A549 (cell line): ENCODE measurements around the gene ZDHHC23. TPM values are rescaled to one million over a fixed set of nuclear protein-coding genes. Genes with fewer than 3 reads are reported as not detected.

Source experiments
- ATAC-seq, 2 experiments: fragments of 200-7000 bp in 1 of 2; fragments of >200 bp in 1 of 2; cut with Nextera tagmentation in 1 of 2; cut with Tn5 transposase in 1 of 2; 3 replicates each; pipeline versions ENCODE4 v1.8.0 to v1.9.1; 2018 to 2020; ENCODE audit warnings: mild to moderate bottlenecking in 1 of 2, moderate library complexity in 1 of 2
- CTCF ChIA-PET: fragments of 300-600 bp; sonication (Branson Sonifier 250); formaldehyde crosslinking; extraction: SDS; loops from one replicate; lab custom pipeline; 2021; ENCODE audit warnings: antibody characterized with exemption, inconsistent platforms; lab: Yijun Ruan, JAX
- POLR2A ChIA-PET: fragments of 350-600 bp; formaldehyde crosslinking; extraction: SDS; loops from one replicate; lab custom pipeline; 2021; ENCODE audit warnings: antibody characterized with exemption, inconsistent platforms; lab: Yijun Ruan, JAX
- DNase-seq, 2 experiments: peaks; one replicate each; pipeline versions ENCODE4 v3.0.0 to v3.0.0-alpha.2; 2011 to 2016; ENCODE audit warnings: low read depth in 1 of 2, low spot score in 1 of 2
- FAIRE-seq: peaks from 2 replicates; lab custom pipeline; 2011; peaks lifted over from hg19 to GRCh38; lab: Jason Lieb, UNC
- H3K27ac ChIP-seq, 2 experiments: fragments of >200 bp; sonication (Bioruptor Twin); formaldehyde crosslinking; 3 replicates each; pipeline ENCODE4 v1.5.1; 2016 to 2017
- H3K4me1 ChIP-seq: fragments of >200 bp; sonication (Bioruptor Twin); formaldehyde crosslinking; 3 replicates; pipeline ENCODE4 v1.6.1; 2016
- H3K4me2 ChIP-seq: fragments of >200 bp; sonication (Bioruptor Twin); formaldehyde crosslinking; 3 replicates; pipeline ENCODE4 v1.6.1; 2016
- H3K4me3 ChIP-seq: fragments of >200 bp; sonication (Bioruptor Twin); formaldehyde crosslinking; 3 replicates; pipeline ENCODE4 v1.5.1; 2016
- H3K9me3 ChIP-seq: fragments of >200 bp; sonication (Bioruptor Twin); formaldehyde crosslinking; 3 replicates; pipeline ENCODE4 v1.6.1; 2016
- BHLHE40 ChIP-seq: IDR thresholded peaks from 2 replicates; pipeline ENCODE4 v1.6.1; 2012; ENCODE audit warnings: low read depth, low read length, inconsistent platforms
- CBX2 ChIP-seq: fragments of 200-600 bp; sonication (generic); IDR thresholded peaks from 2 replicates; pipeline ENCODE4 v1.6.1; 2016; ENCODE audit warnings: low read depth, mild to moderate bottlenecking, borderline replicate concordance
- CHD2 ChIP-seq: fragments of 150-350 bp; IDR thresholded peaks from 2 replicates; pipeline ENCODE4 v1.6.1; 2014; ENCODE audit warnings: low read length; ENCODE audit not compliant: partially characterized antibody
- CHD4 ChIP-seq: fragments of 200-600 bp; sonication (generic); IDR thresholded peaks from 2 replicates; pipeline ENCODE4 v1.6.1; 2016; ENCODE audit warnings: antibody characterized with exemption, mild to moderate bottlenecking, borderline replicate concordance
- EHF ChIP-seq: fragments of 250-450 bp; sonication (Bioruptor Pico); IDR thresholded peaks from 2 replicates; pipeline ENCODE4 v1.5.0; 2020; ENCODE audit warnings: mild to moderate bottlenecking
- EHMT2 ChIP-seq: fragments of 200-600 bp; sonication (generic); IDR thresholded peaks from 2 replicates; pipeline ENCODE4 v1.6.1; 2016; ENCODE audit warnings: antibody characterized with exemption, low read depth, mild to moderate bottlenecking, moderate library complexity
- EP300 ChIP-seq, 2 experiments: fragments of >200 bp; sonication (Bioruptor Twin); formaldehyde crosslinking; IDR thresholded peaks; 2 replicates in 1 of 2; 3 replicates in 1 of 2; pipeline ENCODE4 v1.6.1; 2016 to 2017
- ESRRA ChIP-seq: fragments of 150-350 bp; IDR thresholded peaks from 2 replicates; pipeline ENCODE4 v1.6.1; 2014; ENCODE audit warnings: mild to moderate bottlenecking, low read length, borderline replicate concordance
- FOSB ChIP-seq: fragments of 250-450 bp; sonication (Bioruptor Pico); IDR thresholded peaks from 2 replicates; pipeline ENCODE4 v1.5.0; 2020; ENCODE audit warnings: mild to moderate bottlenecking, moderate library complexity
- FOSL2 ChIP-seq, 2 experiments: fragments of 450-650 bp in 1 of 2; fragments of >200 bp in 1 of 2; sonication (Bioruptor Twin) in 1 of 2; formaldehyde crosslinking; IDR thresholded peaks; 2 replicates each; pipeline versions ENCODE4 v1.5.0 to v1.6.1; 2016 to 2020; ENCODE audit warnings: mild to moderate bottlenecking in 1 of 2, moderate library complexity in 1 of 2
- GATA3 ChIP-seq: IDR thresholded peaks from 2 replicates; pipeline ENCODE4 v1.6.1; 2012; ENCODE audit warnings: borderline replicate concordance
- HDAC2 ChIP-seq: fragments of 200-600 bp; sonication (generic); IDR thresholded peaks from 2 replicates; pipeline ENCODE4 v1.6.1; 2016
- HEYL ChIP-seq: fragments of 250-450 bp; sonication (Bioruptor Pico); IDR thresholded peaks from 2 replicates; pipeline ENCODE4 v1.8.0; 2021; ENCODE audit warnings: mild to moderate bottlenecking, moderate library complexity
- HOXA7 ChIP-seq: fragments of 250-450 bp; sonication (Bioruptor Pico); IDR thresholded peaks from 2 replicates; pipeline ENCODE4 v1.5.0; 2020; ENCODE audit warnings: mild to moderate bottlenecking, moderate library complexity
- HOXB13 ChIP-seq: fragments of 250-450 bp; sonication (Bioruptor Pico); IDR thresholded peaks from 2 replicates; pipeline ENCODE4 v1.5.0; 2020; ENCODE audit warnings: low read depth, mild to moderate bottlenecking, moderate library complexity
- JUNB ChIP-seq: fragments of >200 bp; sonication (Bioruptor Twin); formaldehyde crosslinking; IDR thresholded peaks from 2 replicates; pipeline ENCODE4 v1.6.1; 2016
- KDM5A ChIP-seq: fragments of 200-600 bp; sonication (generic); IDR thresholded peaks from 2 replicates; pipeline ENCODE4 v1.6.1; 2016; ENCODE audit warnings: antibody characterized with exemption, mild to moderate bottlenecking
- NPAS2 ChIP-seq: fragments of 250-450 bp; sonication (Bioruptor Pico); IDR thresholded peaks from 2 replicates; pipeline ENCODE4 v1.8.0; 2022; ENCODE audit warnings: mild to moderate bottlenecking, moderate library complexity, borderline replicate concordance
- NR3C1 ChIP-seq: fragments of >200 bp; sonication (Bioruptor Twin); formaldehyde crosslinking; IDR thresholded peaks from 3 replicates; pipeline ENCODE4 v1.6.1; 2017
- POLR2A ChIP-seq: IDR thresholded peaks from 2 replicates; pipeline ENCODE4 v1.6.1; 2012; ENCODE audit warnings: mild to moderate bottlenecking, low read length
- RFX5 ChIP-seq: fragments of 450-650 bp; IDR thresholded peaks from 2 replicates; pipeline ENCODE4 v1.7.1; 2014; ENCODE audit warnings: antibody characterized with exemption, mild to moderate bottlenecking, moderate library complexity
- SREBF2 ChIP-seq: fragments of 450-650 bp; IDR thresholded peaks from 2 replicates; pipeline ENCODE4 v1.6.1; 2014; ENCODE audit warnings: mild to moderate bottlenecking, moderate library complexity
- ZNF302 ChIP-seq: fragments of 250-450 bp; sonication (Bioruptor Pico); IDR thresholded peaks from 2 replicates; pipeline ENCODE4 v1.9.0; 2021; ENCODE audit warnings: inconsistent platforms, mild to moderate bottlenecking, moderate library complexity
- WGBS: methylation state at CpG from one replicate; pipeline ENCODE4 v1.1.6; 2017; ENCODE audit errors: missing lambda C conversion rate; 5-methylcytosine and 5-hydroxymethylcytosine counted together
- polyA minus RNA-seq: library from RNA; depleted of rRNA, polyadenylated mRNA; stranded (reverse); fragments of >200 nt; gene quantifications from 2 replicates; pipeline ENCODE4 v1.2.3, GENCODE V29; 2011; rRNA and poly(A)+ RNA removed
- polyA plus RNA-seq, 4 experiments: library from polyadenylated mRNA; depleted of rRNA in 3 of 4; stranded (reverse); fragments of >200 nt; fragmentation: RNase III in 1 of 4; extraction: RNeasy Plus Mini Kit Qiagen cat#74134 plus additional on column Dnase treatment in 1 of 4; gene quantifications; 2 replicates in 3 of 4; 3 replicates in 1 of 4; pipeline ENCODE4 v1.2.3, GENCODE V29; 2011 to 2017
- TF ChIP-seq, protein P1 (sequence below): fragments of 150-350 bp; IDR thresholded peaks from 2 replicates; pipeline ENCODE4 v1.6.1; 2014; ENCODE audit warnings: low read depth, mild to moderate bottlenecking, low read length
- TF ChIP-seq, protein P2 (sequence below): fragments of 450-650 bp; IDR thresholded peaks from 2 replicates; pipeline ENCODE4 v1.6.1; 2014; ENCODE audit warnings: antibody characterized with exemption
- TF ChIP-seq, protein P3 (sequence below): fragments of >200 bp; sonication (Bioruptor Twin); formaldehyde crosslinking; IDR thresholded peaks from 2 replicates; pipeline ENCODE4 v1.6.1; 2016
- TF ChIP-seq, protein P4 (sequence below): IDR thresholded peaks from 2 replicates; pipeline ENCODE4 v1.6.1; 2012
- TF ChIP-seq, protein P5 (sequence below): fragments of >200 bp; sonication (Bioruptor Twin); formaldehyde crosslinking; IDR thresholded peaks from 3 replicates; pipeline ENCODE4 v1.6.1; 2016
- TF ChIP-seq, protein P6 (sequence below): fragments of 250-450 bp; sonication (Bioruptor Pico); IDR thresholded peaks from 2 replicates; pipeline ENCODE4 v1.5.0; 2021; ENCODE audit warnings: mild to moderate bottlenecking, moderate library complexity, borderline replicate concordance
- TF ChIP-seq, protein P7 (sequence below): fragments of >200 bp; sonication (Bioruptor Twin); formaldehyde crosslinking; IDR thresholded peaks from 3 replicates; pipeline ENCODE4 v1.5.1; 2016
- TF ChIP-seq, protein P8 (sequence below): IDR thresholded peaks from 2 replicates; pipeline ENCODE4 v1.6.1; 2012

The ZDHHC23 gene, protein sequence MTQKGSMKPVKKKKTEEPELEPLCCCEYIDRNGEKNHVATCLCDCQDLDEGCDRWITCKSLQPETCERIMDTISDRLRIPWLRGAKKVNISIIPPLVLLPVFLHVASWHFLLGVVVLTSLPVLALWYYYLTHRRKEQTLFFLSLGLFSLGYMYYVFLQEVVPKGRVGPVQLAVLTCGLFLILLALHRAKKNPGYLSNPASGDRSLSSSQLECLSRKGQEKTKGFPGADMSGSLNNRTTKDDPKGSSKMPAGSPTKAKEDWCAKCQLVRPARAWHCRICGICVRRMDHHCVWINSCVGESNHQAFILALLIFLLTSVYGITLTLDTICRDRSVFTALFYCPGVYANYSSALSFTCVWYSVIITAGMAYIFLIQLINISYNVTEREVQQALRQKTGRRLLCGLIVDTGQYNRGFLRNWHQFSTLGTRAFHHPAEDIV
- polyA plus RNA-seq (2011; rRNA removed) = 4.0 and 5.8 TPM in 2 replicates
- polyA plus RNA-seq (2012; cell fraction: cytosol; rRNA removed) = 1.5 and 1.9 TPM in 2 replicates
- polyA plus RNA-seq (2012; cell fraction: nucleus; rRNA removed) = 2.5 and 4.1 TPM in 2 replicates
- polyA plus RNA-seq (2017; fragmentation: RNase III; extraction: RNeasy Plus Mini Kit Qiagen cat#74134 plus additional on column Dnase treatment) = 2.8 to 3.6 TPM (median 3.1 TPM) in 3 replicates
- polyA minus RNA-seq = 7.2 and 7.4 TPM in 2 replicates

DNA sequence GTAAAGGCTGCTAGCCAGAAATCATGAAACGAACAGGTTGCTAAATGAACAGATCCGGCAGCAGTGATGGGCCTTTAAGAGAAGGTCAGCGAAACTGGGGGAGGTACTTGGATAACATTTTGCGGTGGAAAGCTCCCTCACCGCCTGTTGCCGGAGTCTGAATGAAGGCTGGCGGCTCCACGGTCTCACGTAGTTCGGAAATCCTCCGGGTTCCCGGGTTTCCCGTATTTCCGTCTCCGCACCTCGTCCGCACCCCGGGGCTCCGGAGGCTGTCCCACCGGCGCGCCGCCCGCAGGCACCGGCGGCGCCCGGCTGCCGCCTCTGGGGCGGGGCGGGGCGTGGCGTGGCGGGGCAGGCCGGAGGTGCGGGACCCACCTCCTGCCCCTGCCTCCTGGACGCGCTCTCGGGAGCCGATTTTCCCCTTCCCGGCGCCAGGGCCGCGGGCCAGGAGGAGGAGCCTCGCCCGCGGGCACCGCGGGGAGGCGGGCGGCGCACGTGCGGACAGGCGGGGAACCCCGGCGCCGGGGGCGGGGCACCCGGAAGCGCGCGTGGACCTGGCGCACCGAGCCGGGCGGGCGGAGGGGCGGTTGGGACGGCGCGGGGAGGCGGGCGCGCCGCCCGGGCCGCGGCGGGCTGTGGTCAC, at the start of gene ZDHHC23:
ZDHHC23 (plus strand) TSS at position 642 of the 643 bp plus-strand sequence. CDS start 790 bp downstream, outside the sequence.
- ChIA-PET CTCF (no interaction called here), POLR2A (no interaction called here)
- DNase-seq = peak; percentile 54
- peak within 1 kb of the TSS; percentile 62 to 87 for H3K27ac ChIP-seq
- H3K9me3 ChIP-seq = no peaks in the 10 kb centered on the region
- peak within 1 kb of the TSS; percentile 78 for H3K4me3 ChIP-seq
- H3K4me1 ChIP-seq = peaks cover 7% of the 10 kb centered on the region; the same call in 2 of the 3 replicates
- 2% methylated on average over 11 of the region's 80 CpGs for WGBS
- peak; percentile 86 to 89 for ATAC-seq
- H3K4me2 ChIP-seq = peak within 1 kb of the TSS; percentile 98
- FAIRE-seq = no peak
- TF ChIP-seq RFX5 (no peak), EP300 (IDR thresholded peaks at IDR 0.05) (no peak), FOSB (CRISPR knock-in tag) (no peak), GATA3 (no peak), SREBF2 (no peak), NPAS2 (peak; percentile 40; the same call in 1 of the 2 replicates), CHD2 (no peak), KDM5A (no peak), EHMT2 (no peak), EHF (CRISPR knock-in tag) (no peak), CBX2 (no peak), FOSL2 (IDR thresholded peaks at IDR 0.05) (no peak), FOSL2 (CRISPR knock-in tag; IDR thresholded peaks at IDR 0.05) (no peak), ZNF302 (CRISPR knock-in tag) (no peak), HEYL (CRISPR knock-in tag) (no peak), HOXA7 (CRISPR knock-in tag) (no peak), POLR2A (peak; percentile 28; the same call in 1 of the 2 replicates), NR3C1 (no peak), HOXB13 (CRISPR knock-in tag) (no peak), ESRRA (no peak), CHD4 (no peak), HDAC2 (no peak), JUNB (no peak), BHLHE40 (peak; percentile 79)
- TF ChIP-seq, protein P1, sequence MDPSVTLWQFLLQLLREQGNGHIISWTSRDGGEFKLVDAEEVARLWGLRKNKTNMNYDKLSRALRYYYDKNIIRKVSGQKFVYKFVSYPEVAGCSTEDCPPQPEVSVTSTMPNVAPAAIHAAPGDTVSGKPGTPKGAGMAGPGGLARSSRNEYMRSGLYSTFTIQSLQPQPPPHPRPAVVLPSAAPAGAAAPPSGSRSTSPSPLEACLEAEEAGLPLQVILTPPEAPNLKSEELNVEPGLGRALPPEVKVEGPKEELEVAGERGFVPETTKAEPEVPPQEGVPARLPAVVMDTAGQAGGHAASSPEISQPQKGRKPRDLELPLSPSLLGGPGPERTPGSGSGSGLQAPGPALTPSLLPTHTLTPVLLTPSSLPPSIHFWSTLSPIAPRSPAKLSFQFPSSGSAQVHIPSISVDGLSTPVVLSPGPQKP = no peak
- TF ChIP-seq, protein P2, sequence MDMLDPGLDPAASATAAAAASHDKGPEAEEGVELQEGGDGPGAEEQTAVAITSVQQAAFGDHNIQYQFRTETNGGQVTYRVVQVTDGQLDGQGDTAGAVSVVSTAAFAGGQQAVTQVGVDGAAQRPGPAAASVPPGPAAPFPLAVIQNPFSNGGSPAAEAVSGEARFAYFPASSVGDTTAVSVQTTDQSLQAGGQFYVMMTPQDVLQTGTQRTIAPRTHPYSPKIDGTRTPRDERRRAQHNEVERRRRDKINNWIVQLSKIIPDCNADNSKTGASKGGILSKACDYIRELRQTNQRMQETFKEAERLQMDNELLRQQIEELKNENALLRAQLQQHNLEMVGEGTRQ = no peak
- TF ChIP-seq, protein P3, sequence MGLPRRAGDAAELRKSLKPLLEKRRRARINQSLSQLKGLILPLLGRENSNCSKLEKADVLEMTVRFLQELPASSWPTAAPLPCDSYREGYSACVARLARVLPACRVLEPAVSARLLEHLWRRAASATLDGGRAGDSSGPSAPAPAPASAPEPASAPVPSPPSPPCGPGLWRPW = no peak
- TF ChIP-seq, protein P4, sequence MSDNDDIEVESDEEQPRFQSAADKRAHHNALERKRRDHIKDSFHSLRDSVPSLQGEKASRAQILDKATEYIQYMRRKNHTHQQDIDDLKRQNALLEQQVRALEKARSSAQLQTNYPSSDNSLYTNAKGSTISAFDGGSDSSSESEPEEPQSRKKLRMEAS = peak; percentile 36; the same call in 1 of the 2 replicates
- TF ChIP-seq, protein P5, sequence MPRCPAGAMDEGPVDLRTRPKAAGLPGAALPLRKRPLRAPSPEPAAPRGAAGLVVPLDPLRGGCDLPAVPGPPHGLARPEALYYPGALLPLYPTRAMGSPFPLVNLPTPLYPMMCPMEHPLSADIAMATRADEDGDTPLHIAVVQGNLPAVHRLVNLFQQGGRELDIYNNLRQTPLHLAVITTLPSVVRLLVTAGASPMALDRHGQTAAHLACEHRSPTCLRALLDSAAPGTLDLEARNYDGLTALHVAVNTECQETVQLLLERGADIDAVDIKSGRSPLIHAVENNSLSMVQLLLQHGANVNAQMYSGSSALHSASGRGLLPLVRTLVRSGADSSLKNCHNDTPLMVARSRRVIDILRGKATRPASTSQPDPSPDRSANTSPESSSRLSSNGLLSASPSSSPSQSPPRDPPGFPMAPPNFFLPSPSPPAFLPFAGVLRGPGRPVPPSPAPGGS = no peak
- TF ChIP-seq, protein P6, sequence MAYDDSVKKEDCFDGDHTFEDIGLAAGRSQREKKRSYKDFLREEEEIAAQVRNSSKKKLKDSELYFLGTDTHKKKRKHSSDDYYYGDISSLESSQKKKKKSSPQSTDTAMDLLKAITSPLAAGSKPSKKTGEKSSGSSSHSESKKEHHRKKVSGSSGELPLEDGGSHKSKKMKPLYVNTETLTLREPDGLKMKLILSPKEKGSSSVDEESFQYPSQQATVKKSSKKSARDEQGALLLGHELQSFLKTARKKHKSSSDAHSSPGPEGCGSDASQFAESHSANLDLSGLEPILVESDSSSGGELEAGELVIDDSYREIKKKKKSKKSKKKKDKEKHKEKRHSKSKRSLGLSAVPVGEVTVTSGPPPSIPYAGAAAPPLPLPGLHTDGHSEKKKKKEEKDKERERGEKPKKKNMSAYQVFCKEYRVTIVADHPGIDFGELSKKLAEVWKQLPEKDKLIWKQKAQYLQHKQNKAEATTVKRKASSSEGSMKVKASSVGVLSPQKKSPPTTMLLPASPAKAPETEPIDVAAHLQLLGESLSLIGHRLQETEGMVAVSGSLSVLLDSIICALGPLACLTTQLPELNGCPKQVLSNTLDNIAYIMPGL (CRISPR knock-in tag) = no peak
- TF ChIP-seq, protein P7, sequence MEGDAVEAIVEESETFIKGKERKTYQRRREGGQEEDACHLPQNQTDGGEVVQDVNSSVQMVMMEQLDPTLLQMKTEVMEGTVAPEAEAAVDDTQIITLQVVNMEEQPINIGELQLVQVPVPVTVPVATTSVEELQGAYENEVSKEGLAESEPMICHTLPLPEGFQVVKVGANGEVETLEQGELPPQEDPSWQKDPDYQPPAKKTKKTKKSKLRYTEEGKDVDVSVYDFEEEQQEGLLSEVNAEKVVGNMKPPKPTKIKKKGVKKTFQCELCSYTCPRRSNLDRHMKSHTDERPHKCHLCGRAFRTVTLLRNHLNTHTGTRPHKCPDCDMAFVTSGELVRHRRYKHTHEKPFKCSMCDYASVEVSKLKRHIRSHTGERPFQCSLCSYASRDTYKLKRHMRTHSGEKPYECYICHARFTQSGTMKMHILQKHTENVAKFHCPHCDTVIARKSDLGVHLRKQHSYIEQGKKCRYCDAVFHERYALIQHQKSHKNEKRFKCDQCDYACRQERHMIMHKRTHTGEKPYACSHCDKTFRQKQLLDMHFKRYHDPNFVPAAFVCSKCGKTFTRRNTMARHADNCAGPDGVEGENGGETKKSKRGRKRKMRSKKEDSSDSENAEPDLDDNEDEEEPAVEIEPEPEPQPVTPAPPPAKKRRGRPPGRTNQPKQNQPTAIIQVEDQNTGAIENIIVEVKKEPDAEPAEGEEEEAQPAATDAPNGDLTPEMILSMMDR = no peak
- TF ChIP-seq, protein P8, sequence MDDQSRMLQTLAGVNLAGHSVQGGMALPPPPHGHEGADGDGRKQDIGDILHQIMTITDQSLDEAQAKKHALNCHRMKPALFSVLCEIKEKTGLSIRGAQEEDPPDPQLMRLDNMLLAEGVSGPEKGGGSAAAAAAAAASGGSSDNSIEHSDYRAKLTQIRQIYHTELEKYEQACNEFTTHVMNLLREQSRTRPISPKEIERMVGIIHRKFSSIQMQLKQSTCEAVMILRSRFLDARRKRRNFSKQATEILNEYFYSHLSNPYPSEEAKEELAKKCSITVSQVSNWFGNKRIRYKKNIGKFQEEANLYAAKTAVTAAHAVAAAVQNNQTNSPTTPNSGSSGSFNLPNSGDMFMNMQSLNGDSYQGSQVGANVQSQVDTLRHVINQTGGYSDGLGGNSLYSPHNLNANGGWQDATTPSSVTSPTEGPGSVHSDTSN = no peak
